IPS-20b (cell line): ENCODE results near the gene GAL3ST3.
"Not testable (repeated sequence)": the region's sequence is repeated elsewhere in the genome, so short reads cannot be mapped to it uniquely, and the experiment has no call there.

ENCODE experiments used
- H3K27ac ChIP-seq: one replicate; pipeline ENCODE4 v1.5.1; 2013; ENCODE audit warnings: low read length
- H3K27me3 ChIP-seq: 2 replicates; pipeline ENCODE4 v1.6.1; 2013; ENCODE audit warnings: mild to moderate bottlenecking, low read length, inconsistent platforms; ENCODE audit not compliant: insufficient read depth
- H3K36me3 ChIP-seq: 2 replicates; pipeline ENCODE4 v1.6.1; 2013; ENCODE audit warnings: low read depth, mild to moderate bottlenecking, inconsistent platforms, low read length, moderate library complexity; ENCODE audit not compliant: insufficient read depth
- H3K4me1 ChIP-seq: 2 replicates; pipeline ENCODE4 v1.6.1; 2013; ENCODE audit warnings: mild to moderate bottlenecking, control low read depth, inconsistent platforms, low read length, moderate library complexity; ENCODE audit not compliant: insufficient read depth
- H3K4me3 ChIP-seq: 2 replicates; pipeline ENCODE4 v1.5.1; 2013; ENCODE audit warnings: mild to moderate bottlenecking, low read length, inconsistent platforms
- H3K9ac ChIP-seq: 2 replicates; pipeline ENCODE4 v1.6.1; 2013; ENCODE audit warnings: low read depth, mild to moderate bottlenecking, inconsistent platforms, low read length, moderate library complexity
- H3K9me3 ChIP-seq: 2 replicates; pipeline ENCODE4 v1.6.1; 2013; ENCODE audit warnings: mild to moderate bottlenecking, low read depth, low read length, inconsistent platforms; ENCODE audit not compliant: insufficient read depth

The GAL3ST3 gene

GRCh38 chr11:66037327-66037726 lies 11.6 kb downstream of the GAL3ST3 start:
- Histone ChIP-seq H3K9ac (no peak overlapping the region), H3K9me3 (peaks cover 9% of the 10 kb centered on the region; the same call in 1 of the 2 replicates)

GRCh38 chr11:66036334-66036710 lies 12.6 kb downstream of the GAL3ST3 start:
- Histone ChIP-seq H3K4me3 (no peak overlapping the region), H3K9ac (no peak overlapping the region), H3K27ac (no peak overlapping the region), H3K9me3 (peaks cover 9% of the 10 kb centered on the region; the same call in 1 of the 2 replicates), H3K27me3 (no peaks in the 10 kb centered on the region), H3K4me1 (no peaks in the 10 kb centered on the region), H3K36me3 (peaks cover 4% of the 10 kb centered on the region; the same call in 1 of the 2 replicates)

More at GRCh38 chr11:66037327-66037726, 11.6 kb downstream of the GAL3ST3 start:
- no peak overlapping the region for H3K27ac ChIP-seq
- peaks cover 12% of the 10 kb centered on the region; the same call in 1 of the 2 replicates for H3K36me3 ChIP-seq
- H3K27me3 ChIP-seq, result no peaks in the 10 kb centered on the region
- no peaks in the 10 kb centered on the region for H3K4me1 ChIP-seq
- H3K4me3 ChIP-seq, result no peak overlapping the region

- Histone ChIP-seq H3K4me1 (no peaks in the 10 kb centered on the region), H3K27me3 (no peaks in the 10 kb centered on the region)
Measured at GRCh38 chr11:66035653-66036333, 13.2 kb downstream of the GAL3ST3 start.

GRCh38 chr11:66032957-66033735 lies 15.8 kb downstream of the GAL3ST3 start:
- Histone ChIP-seq H3K27me3 (no peaks in the 10 kb centered on the region), H3K4me3 (no peak overlapping the region), H3K36me3 (no peaks in the 10 kb centered on the region), H3K9ac (no peak overlapping the region), H3K9me3 (peaks cover 9% of the 10 kb centered on the region; the same call in 1 of the 2 replicates), H3K27ac (no peak overlapping the region), H3K4me1 (no peaks in the 10 kb centered on the region)

More at GRCh38 chr11:66035653-66036333, 13.2 kb downstream of the GAL3ST3 start:
- Histone ChIP-seq H3K36me3 (no peaks in the 10 kb centered on the region; the same call in 1 of the 2 replicates), H3K27ac (no peak overlapping the region), H3K9me3 (peaks cover 9% of the 10 kb centered on the region; the same call in 1 of the 2 replicates), H3K4me3 (no peak overlapping the region), H3K9ac (no peak overlapping the region)

- Histone ChIP-seq H3K27ac (no peak within 1 kb of the TSS), H3K9me3 (no peaks in the 10 kb centered on the region), H3K9ac (no peak within 1 kb of the TSS), H3K36me3 (no peaks in the 10 kb centered on the region), H3K4me1 (no peaks in the 10 kb centered on the region), H3K4me3 (no peak within 1 kb of the TSS), H3K27me3 (peaks cover 26% of the 10 kb centered on the region)
Measured at GRCh38 chr11:66026017-66026529, 22.9 kb downstream of the GAL3ST3 start, which contains the start of gene CATSPER1. TSS of gene CATSPER1 (minus strand) at chr11:66026479. CDS start at chr11:66026379, 100 bp downstream.

- H3K4me1 ChIP-seq, H3K9ac ChIP-seq, H3K9me3 ChIP-seq, H3K27ac ChIP-seq, H3K4me3 ChIP-seq, H3K36me3 ChIP-seq: not testable (repeated sequence)
- peaks cover 27% of the 10 kb centered on the region for H3K27me3 ChIP-seq
Measured at GRCh38 chr11:66023186-66023440, 25.8 kb downstream of the GAL3ST3 start.

- no peak overlapping the region for H3K9ac ChIP-seq
- no peaks in the 10 kb centered on the region for H3K9me3 ChIP-seq
- H3K36me3 ChIP-seq, result no peaks in the 10 kb centered on the region
- H3K4me3 ChIP-seq, result peak overlapping the region; percentile 34; the same call in 1 of the 2 replicates
- H3K4me1 ChIP-seq, result no peaks in the 10 kb centered on the region
- peaks cover 27% of the 10 kb centered on the region for H3K27me3 ChIP-seq
- no peak overlapping the region for H3K27ac ChIP-seq
Measured at GRCh38 chr11:66022401-66023185, 26.4 kb downstream of the GAL3ST3 start.

- H3K36me3 ChIP-seq, result no peaks in the 10 kb centered on the region
- H3K4me1 ChIP-seq, result no peaks in the 10 kb centered on the region
- no peaks in the 10 kb centered on the region for H3K9me3 ChIP-seq
- H3K4me3 ChIP-seq, result no peak overlapping the region
- peaks cover 27% of the 10 kb centered on the region for H3K27me3 ChIP-seq
- H3K27ac ChIP-seq, result no peak overlapping the region
- H3K9ac ChIP-seq, result no peak overlapping the region
Measured at GRCh38 chr11:66020618-66021357, 28.2 kb downstream of the GAL3ST3 start.

GRCh38 chr11:66020212-66020611 lies 28.7 kb downstream of the GAL3ST3 start:
- no peaks in the 10 kb centered on the region for H3K4me1 ChIP-seq
- no peak overlapping the region for H3K27ac ChIP-seq
- peaks cover 27% of the 10 kb centered on the region for H3K27me3 ChIP-seq
- no peak overlapping the region for H3K9ac ChIP-seq
- H3K9me3 ChIP-seq, result no peaks in the 10 kb centered on the region
- H3K4me3 ChIP-seq, result no peak overlapping the region
- H3K36me3 ChIP-seq, result no peaks in the 10 kb centered on the region

- Histone ChIP-seq H3K4me1 (no peaks in the 10 kb centered on the region), H3K36me3 (no peaks in the 10 kb centered on the region), H3K9ac (no peak overlapping the region), H3K9me3 (no peaks in the 10 kb centered on the region), H3K4me3 (no peak overlapping the region), H3K27ac (no peak overlapping the region), H3K27me3 (peaks cover 21% of the 10 kb centered on the region)
Measured at GRCh38 chr11:66017321-66017720, 31.6 kb downstream of the GAL3ST3 start.

- H3K9ac ChIP-seq, result no peak overlapping the region
- H3K27me3 ChIP-seq, result peaks cover 22% of the 10 kb centered on the region
- H3K36me3 ChIP-seq, result no peaks in the 10 kb centered on the region
- no peaks in the 10 kb centered on the region for H3K4me1 ChIP-seq
- no peak overlapping the region for H3K4me3 ChIP-seq
- H3K9me3 ChIP-seq, result no peaks in the 10 kb centered on the region
- H3K27ac ChIP-seq, result no peak overlapping the region
Measured at GRCh38 chr11:66016793-66017177, 32.2 kb downstream of the GAL3ST3 start.
